Liver (tissue), 3 donors: ENCODE measurements around the gene RAI14.

Source experiments
- EGR1 ChIP-seq, 2 donors: IDR thresholded peaks; 2 replicates each; pipeline ENCODE4 v1.6.1; 2016 to 2018; ENCODE audit warnings: antibody characterized with exemption in 2 of 2, low read depth in 2 of 2
- HNF4A ChIP-seq, 2 donors: conservative IDR thresholded peaks; 2 replicates each; pipeline ENCODE4 v1.6.1; 2016; ENCODE audit warnings: antibody characterized with exemption in 2 of 2, mild to moderate bottlenecking in 2 of 2
- HNF4G ChIP-seq: IDR thresholded peaks from 2 replicates; pipeline ENCODE4 v1.6.1; 2016; ENCODE audit warnings: antibody characterized with exemption
- JUND ChIP-seq, 2 donors: IDR thresholded peaks; 2 replicates each; pipeline ENCODE4 v1.6.1; 2016; ENCODE audit warnings: antibody characterized with exemption in 2 of 2
- NR2F2 ChIP-seq: IDR thresholded peaks from 2 replicates; pipeline ENCODE4 v1.6.1; 2016; ENCODE audit warnings: antibody characterized with exemption
- RAD21 ChIP-seq, 2 donors: IDR thresholded peaks; 2 replicates each; pipeline ENCODE4 v1.6.1; 2016; ENCODE audit warnings: antibody characterized with exemption in 2 of 2, mild to moderate bottlenecking in 2 of 2
- SP1 ChIP-seq: IDR thresholded peaks from 2 replicates; pipeline ENCODE4 v1.6.1; 2018; ENCODE audit warnings: antibody characterized with exemption, mild to moderate bottlenecking
- TAF1 ChIP-seq: conservative IDR thresholded peaks from 2 replicates; pipeline ENCODE4 v1.6.1; 2016; ENCODE audit warnings: antibody characterized with exemption, mild to moderate bottlenecking
- YY1 ChIP-seq: IDR thresholded peaks from 2 replicates; pipeline ENCODE4 v1.6.1; 2016; ENCODE audit warnings: antibody characterized with exemption, mild to moderate bottlenecking
- TF ChIP-seq, protein P1 (sequence below): fragments of 150-350 bp; IDR thresholded peaks from 2 replicates; pipeline ENCODE4 v1.5.1; 2017; ENCODE audit warnings: improper control_type of control experiment, low read depth, low read length; ENCODE audit not compliant: missing input control
- TF ChIP-seq, protein P2 (sequence below): IDR thresholded peaks from 2 replicates; pipeline ENCODE4 v1.6.1; 2016; ENCODE audit warnings: antibody characterized with exemption, mild to moderate bottlenecking
- TF ChIP-seq, protein P3 (sequence below): IDR thresholded peaks from 2 replicates; pipeline ENCODE4 v1.6.1; 2016; ENCODE audit warnings: antibody characterized with exemption
- TF ChIP-seq, protein P4 (sequence below): IDR thresholded peaks from 2 replicates; pipeline ENCODE4 v1.6.1; 2016; ENCODE audit warnings: antibody characterized with exemption
- TF ChIP-seq, protein P5 (sequence below): IDR thresholded peaks from 2 replicates; pipeline ENCODE4 v1.6.1; 2016; ENCODE audit warnings: antibody characterized with exemption
- donor health status: healthy.
- donor health status: healthy.

DNA sequence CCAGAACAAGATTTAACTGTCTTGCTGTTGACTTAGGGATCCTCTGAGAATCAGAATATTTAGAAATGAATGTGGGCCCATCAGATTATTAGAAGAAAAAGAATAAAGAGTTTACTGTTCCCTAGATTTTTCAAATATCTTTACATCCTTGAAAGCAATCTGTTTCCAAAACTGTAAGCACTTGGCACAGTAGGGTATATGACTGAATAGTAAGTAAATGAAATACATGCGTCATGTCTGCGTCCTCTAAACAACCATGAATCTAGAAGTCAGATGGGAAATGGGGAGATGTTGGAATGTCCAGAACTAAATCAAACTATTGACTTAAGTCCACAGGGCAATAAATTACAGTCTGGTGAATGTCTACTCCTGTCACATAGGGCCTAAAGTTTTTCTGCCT lies 209.0 kb downstream of the RAI14 start:
- TF ChIP-seq, protein P1, sequence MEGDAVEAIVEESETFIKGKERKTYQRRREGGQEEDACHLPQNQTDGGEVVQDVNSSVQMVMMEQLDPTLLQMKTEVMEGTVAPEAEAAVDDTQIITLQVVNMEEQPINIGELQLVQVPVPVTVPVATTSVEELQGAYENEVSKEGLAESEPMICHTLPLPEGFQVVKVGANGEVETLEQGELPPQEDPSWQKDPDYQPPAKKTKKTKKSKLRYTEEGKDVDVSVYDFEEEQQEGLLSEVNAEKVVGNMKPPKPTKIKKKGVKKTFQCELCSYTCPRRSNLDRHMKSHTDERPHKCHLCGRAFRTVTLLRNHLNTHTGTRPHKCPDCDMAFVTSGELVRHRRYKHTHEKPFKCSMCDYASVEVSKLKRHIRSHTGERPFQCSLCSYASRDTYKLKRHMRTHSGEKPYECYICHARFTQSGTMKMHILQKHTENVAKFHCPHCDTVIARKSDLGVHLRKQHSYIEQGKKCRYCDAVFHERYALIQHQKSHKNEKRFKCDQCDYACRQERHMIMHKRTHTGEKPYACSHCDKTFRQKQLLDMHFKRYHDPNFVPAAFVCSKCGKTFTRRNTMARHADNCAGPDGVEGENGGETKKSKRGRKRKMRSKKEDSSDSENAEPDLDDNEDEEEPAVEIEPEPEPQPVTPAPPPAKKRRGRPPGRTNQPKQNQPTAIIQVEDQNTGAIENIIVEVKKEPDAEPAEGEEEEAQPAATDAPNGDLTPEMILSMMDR: no peak
- TF ChIP-seq, protein P2, sequence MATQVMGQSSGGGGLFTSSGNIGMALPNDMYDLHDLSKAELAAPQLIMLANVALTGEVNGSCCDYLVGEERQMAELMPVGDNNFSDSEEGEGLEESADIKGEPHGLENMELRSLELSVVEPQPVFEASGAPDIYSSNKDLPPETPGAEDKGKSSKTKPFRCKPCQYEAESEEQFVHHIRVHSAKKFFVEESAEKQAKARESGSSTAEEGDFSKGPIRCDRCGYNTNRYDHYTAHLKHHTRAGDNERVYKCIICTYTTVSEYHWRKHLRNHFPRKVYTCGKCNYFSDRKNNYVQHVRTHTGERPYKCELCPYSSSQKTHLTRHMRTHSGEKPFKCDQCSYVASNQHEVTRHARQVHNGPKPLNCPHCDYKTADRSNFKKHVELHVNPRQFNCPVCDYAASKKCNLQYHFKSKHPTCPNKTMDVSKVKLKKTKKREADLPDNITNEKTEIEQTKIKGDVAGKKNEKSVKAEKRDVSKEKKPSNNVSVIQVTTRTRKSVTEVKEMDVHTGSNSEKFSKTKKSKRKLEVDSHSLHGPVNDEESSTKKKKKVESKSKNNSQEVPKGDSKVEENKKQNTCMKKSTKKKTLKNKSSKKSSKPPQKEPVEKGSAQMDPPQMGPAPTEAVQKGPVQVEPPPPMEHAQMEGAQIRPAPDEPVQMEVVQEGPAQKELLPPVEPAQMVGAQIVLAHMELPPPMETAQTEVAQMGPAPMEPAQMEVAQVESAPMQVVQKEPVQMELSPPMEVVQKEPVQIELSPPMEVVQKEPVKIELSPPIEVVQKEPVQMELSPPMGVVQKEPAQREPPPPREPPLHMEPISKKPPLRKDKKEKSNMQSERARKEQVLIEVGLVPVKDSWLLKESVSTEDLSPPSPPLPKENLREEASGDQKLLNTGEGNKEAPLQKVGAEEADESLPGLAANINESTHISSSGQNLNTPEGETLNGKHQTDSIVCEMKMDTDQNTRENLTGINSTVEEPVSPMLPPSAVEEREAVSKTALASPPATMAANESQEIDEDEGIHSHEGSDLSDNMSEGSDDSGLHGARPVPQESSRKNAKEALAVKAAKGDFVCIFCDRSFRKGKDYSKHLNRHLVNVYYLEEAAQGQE: no peak
- TF ChIP-seq, protein P3, sequence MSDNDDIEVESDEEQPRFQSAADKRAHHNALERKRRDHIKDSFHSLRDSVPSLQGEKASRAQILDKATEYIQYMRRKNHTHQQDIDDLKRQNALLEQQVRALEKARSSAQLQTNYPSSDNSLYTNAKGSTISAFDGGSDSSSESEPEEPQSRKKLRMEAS: no peak
- TF ChIP-seq TAF1 (no peak), EGR1 (IDR thresholded peaks at IDR 0.05; ENCODE audit: low read depth in 2 of 2) (no peak), RAD21 (IDR thresholded peaks at IDR 0.05) (no peak), YY1 (no peak), JUND (IDR thresholded peaks at IDR 0.05) (no peak), NR2F2 (no peak), SP1 (no peak), HNF4G (no peak), HNF4A (conservative IDR thresholded peaks at IDR 0.05) (no peak)
- TF ChIP-seq, protein P4, sequence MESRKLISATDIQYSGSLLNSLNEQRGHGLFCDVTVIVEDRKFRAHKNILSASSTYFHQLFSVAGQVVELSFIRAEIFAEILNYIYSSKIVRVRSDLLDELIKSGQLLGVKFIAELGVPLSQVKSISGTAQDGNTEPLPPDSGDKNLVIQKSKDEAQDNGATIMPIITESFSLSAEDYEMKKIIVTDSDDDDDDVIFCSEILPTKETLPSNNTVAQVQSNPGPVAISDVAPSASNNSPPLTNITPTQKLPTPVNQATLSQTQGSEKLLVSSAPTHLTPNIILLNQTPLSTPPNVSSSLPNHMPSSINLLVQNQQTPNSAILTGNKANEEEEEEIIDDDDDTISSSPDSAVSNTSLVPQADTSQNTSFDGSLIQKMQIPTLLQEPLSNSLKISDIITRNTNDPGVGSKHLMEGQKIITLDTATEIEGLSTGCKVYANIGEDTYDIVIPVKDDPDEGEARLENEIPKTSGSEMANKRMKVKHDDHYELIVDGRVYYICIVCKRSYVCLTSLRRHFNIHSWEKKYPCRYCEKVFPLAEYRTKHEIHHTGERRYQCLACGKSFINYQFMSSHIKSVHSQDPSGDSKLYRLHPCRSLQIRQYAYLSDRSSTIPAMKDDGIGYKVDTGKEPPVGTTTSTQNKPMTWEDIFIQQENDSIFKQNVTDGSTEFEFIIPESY: no peak
- TF ChIP-seq, protein P5, sequence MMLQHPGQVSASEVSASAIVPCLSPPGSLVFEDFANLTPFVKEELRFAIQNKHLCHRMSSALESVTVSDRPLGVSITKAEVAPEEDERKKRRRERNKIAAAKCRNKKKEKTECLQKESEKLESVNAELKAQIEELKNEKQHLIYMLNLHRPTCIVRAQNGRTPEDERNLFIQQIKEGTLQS: no peak
